HG02943 (cell line): ENCODE data around the gene CORO6.

Experiments
- ATAC-seq: cut with Tn5 transposase; IDR thresholded peaks from one replicate; pipeline ENCODE4 v1.9.1; 2021; ENCODE audit warnings: mild to moderate bottlenecking, low read depth, moderate library complexity; ENCODE audit not compliant: unreplicated experiment

The CORO6 gene

DNA sequence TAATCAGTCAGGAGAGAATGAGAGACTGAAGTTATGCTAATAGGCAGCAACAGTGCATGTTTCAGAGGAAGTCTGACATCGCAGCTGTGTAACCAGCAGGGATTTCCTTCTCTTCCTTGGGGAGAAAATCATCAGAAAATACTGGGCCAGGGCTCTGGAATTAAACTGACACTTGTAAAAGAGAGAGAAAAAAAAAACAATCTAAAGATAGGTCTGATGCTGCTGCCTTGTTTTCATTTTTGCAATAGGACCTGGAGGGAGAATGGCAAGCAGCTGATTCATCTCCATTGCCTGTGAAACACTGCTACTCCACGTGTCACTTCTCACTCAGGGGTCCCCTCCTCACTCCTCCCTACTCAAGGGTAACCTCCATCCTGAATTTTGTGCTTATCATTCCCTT is 17.7 kb upstream of the CORO6 start:
- ATAC-seq: no peak

GRCh38 chr17:29633886-29634285 is 11.2 kb upstream of the CORO6 start:
- no peak for ATAC-seq

DNA sequence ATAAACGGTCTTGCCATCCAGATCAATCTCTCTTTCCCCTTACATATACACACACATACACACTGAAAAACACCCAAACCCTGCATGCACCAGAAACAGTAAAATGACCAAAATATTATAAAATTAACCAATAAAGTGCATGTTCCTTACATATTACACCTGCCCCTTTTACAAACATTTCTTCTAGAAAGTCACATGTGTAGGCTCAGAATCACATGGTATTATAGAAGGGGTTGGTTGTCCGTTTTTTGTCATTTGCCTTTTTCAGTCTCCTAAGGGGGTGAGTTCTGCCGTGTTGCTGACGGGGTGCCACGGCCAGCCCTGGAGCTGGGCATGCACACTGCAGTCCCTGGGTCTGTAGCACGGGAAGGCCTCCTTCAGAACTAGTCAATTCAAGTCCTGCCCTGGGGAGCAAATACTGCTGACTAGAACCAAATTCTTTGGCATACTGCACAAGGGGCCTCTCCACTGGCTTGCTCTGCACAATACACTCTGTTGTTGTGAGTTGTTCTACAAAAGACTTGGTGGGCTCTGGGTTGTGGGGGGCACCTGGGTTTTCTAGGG is 8.0 kb upstream of the CORO6 start:
- ATAC-seq: no peak

- no peak for ATAC-seq
Measured at GRCh38 chr17:29629839-29630238, 7.1 kb upstream of the CORO6 start.

- ATAC-seq: no peak
Measured at GRCh38 chr17:29628644-29629043, 5.9 kb upstream of the CORO6 start.

DNA sequence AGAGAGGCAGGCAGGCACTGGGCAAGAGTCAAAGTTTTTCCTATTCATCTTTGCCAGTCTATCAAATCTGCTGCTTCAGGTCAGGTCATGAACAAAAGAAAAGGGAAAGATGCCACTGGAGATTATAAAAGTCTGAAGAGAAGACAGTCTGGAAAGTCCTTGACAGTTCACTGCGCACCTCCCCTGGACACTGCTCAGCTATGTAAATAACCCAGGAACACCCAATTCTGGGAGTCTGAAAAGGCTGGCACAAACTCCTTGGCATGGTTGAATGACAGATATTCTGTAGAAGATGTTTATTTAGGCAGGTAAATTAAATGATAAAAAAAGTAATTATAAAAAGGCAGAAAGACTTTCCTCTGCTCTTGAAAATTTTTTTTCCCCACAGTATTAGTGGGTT is 5.2 kb upstream of the CORO6 start:
- no peak for ATAC-seq

GRCh38 chr17:29625037-29625750 is 2.5 kb upstream of the CORO6 start:
- ATAC-seq: no peak

GRCh38 chr17:29624586-29624985 is 1.9 kb upstream of the CORO6 start:
- ATAC-seq: no peak

DNA sequence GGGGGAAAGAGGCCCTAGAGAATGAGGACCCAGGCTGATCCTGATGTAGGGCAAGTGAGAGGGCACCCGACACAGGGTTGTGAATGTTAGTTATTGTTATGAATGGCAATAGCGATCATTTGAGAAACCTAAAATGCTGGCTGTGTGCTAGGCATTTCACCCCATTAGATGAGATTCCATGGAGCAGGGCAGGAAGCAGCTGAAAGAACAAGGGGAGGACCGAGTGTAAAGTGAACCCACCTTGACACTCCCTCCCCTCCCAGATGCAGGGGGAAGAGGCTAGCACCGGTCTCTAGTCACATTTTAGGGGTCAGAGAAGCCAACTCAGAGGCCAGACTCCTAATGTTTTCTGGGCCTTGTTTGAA is 553 bp upstream of the CORO6 start:
- ATAC-seq: no peak

- ATAC-seq: no peak
Measured at GRCh38 chr17:29621751-29622194, 939 bp downstream of the CORO6 start.

- no peak for ATAC-seq
Measured at GRCh38 chr17:29620779-29621500, 1.8 kb downstream of the CORO6 start.

DNA sequence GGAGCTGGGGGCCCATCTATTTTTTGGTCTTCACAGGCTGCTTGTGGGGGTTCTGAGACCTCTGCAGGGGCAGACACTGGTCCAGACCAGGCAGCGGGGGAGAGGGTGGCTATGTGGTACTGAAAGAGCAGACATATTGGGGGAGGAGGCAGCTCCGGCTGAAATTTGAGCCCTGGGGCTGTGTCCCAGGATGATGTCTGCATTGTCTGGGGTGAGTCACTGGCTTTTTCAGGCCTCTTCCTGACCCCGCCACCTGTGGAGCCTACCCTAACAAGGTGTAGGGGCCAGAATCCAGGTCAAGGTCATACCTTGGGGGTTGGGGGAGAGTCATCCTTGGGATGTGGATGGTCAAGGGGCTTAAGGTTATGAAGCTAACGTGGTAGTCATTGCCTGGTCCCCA is 2.4 kb downstream of the CORO6 start:
- ATAC-seq: no peak

DNA sequence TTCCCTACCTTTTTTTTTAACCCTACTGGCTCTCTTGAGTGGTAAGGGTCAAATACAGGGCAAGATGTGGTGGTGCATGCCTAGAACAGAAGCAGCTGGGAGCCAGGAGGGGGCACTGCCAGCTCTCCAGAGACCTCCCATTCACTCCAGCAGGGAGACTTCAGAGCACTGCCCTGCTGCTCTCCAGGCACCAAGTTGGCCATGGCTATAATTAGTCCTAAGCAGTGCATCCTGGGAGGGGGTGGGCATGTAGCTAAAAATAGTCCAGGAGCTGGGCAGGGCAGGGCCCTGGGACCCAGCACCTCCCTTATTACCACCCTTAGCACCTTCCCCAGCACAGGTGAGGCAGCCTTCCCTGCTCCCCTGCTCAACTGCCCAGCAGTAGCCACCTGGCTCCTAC is 3.5 kb downstream of the CORO6 start:
- no peak for ATAC-seq

- no peak for ATAC-seq
Measured at GRCh38 chr17:29618272-29619065, 4.2 kb downstream of the CORO6 start.

DNA sequence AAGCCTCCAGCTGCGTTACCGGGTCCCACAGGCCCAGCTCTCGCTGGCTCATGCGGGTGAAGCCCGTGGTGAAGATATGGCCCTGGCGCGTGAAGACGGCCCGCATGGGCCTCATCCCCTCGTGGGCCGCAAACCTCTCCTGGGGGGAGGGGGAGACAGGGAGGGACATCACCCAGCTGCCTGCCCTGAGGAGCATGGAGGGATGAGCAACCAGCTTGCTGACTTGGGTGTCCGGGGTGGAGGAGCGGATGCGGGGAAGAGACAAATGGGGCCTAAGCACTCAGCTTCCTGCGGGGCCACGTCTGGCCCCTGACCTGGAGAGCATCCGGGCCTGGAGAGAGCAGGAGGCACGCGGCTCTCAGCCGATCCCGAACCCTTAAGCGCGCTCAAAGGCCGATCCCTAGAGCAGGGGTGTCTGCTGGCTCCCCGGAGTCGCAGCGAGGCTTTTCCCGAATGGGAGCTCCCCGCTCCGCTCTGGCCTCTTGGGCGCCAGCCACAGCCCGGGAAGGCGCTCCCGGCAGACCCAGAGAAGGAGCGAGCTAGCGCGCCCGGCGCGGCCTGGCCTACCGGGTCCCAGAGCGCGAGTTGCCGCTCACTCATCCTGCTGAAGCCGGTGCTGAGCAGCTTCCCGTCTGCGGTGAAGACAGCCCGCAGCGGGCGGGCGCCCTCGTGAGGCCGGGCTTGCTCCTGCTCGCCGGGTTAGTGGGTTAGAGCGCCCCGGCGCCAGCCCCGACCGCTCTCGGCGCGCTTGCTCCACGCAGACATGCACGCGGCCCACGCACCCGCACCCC is 5.0 kb downstream of the CORO6 start:
- ATAC-seq: no peak

DNA sequence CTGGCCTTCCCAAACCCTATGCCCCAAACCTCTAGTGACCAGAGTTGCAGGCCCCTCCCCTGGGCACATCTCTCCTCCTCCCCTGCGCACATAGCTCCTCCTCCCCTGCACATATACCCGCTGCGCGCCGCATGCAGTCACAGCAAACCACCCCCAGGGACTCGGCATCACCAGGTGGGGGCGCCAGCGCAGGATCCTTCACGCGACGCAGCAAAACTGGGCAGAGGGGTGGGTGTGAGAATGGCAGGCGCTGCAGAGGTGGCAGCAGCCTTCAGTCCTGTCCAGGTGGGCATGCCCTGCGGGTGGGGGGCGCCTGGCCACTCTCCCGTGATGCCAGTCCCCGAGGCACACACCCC is 5.6 kb downstream of the CORO6 start:
- ATAC-seq: no peak

- ATAC-seq: no peak
Measured at GRCh38 chr17:29616300-29617048, 6.2 kb downstream of the CORO6 start.

GRCh38 chr17:29615492-29616299 is 7.0 kb downstream of the CORO6 start:
- no peak for ATAC-seq

DNA sequence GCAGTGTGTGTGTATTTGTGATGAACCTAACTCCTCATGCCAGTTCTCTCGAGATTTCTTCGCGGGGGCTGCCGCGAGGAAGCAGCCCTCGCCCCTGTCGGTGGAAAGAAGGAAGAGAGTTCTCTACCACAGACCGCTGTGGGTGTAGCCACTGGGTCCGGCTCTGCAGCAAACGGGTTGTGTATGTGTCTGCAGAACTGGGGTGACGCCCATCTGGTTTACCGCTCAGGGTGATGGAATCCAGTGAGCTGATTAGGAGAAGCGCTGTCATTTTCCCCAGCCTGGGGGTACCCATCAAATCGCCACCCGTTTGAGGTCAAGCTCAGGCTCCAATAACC is 7.7 kb downstream of the CORO6 start:
- no peak for ATAC-seq
